ENCODE measurements around the gene OGDH.
"Not testable (repeated sequence)": the region's sequence is repeated elsewhere in the genome, so short reads cannot be mapped to it uniquely, and the experiment has no call there.

OGDH gene

GRCh38 chr7:44606341-44607140 is at the start of gene OGDH:
Gene OGDH, plus strand, starts transcription at chr7:44606627. Its CDS starts 17,717 bp downstream, at chr7:44624344.
- peak; percentile 100 for DNase-seq

GRCh38 chr7:44557485-44557884 is 48.9 kb upstream of the OGDH start:
- DNase-seq, result no peak

GRCh38 chr7:44559485-44559884 is 46.9 kb upstream of the OGDH start:
- DNase-seq, result no peak

GRCh38 chr7:44561481-44561880 is 44.9 kb upstream of the OGDH start:
- DNase-seq, result no peak

DNA sequence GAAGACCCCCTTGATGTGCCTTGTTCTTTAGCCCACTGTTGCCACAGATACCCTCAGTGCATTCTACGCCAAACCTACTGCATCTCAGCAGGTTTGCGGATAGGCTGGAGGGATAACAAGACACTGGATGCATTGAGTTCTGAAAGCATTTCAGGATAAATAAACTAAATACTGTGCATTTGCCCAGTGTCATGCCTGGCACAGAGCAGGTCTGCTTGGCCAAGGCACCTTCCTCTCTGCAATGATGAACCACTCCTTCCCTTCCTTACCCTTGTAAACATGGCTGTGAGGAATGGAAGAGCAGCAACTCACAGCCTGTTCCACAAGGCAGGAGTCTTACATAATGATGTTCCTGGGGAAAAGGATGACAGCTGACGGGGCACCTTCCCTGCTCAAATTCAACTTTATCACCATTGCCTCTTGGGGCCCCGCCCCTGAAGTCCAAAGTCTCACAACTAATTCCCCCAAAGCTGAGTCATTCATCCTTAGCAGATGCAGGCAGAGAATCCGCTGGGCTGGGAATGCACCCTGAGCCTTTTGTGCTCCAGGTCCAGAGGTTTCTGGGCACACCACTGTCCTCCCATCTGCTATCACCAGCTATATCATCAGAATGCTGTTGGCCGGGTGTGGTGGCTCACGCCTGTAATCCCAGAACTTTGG is 44.3 kb upstream of the OGDH start:
- DNase-seq, result no peak

GRCh38 chr7:44562622-44562962 is 43.8 kb upstream of the OGDH start:
- not testable (repeated sequence) for DNase-seq

DNA sequence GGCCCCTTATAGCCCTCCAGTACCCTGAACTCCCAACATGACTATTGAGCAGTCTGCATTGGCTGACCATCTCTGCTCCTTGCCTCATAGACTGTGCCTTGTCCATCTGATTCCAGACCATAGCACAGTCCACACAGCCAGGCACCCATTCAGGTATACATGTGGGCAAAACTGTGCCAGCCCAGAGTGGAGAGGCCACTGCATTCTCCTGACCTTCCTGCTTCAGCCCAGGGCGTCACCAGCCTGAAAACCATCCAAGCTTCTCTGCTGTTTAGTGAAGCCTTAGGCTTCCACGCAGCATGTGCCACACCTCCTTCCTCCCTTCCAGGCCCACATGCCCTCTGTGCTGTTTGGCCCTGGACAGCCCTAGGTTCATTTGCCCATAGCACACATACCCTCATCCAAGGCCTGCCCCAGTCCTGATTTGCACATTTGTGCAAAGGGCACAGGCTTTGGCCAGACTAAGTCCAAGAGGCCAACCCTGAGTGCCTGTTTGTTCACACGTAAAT is 43.2 kb upstream of the OGDH start:
- no peak for DNase-seq

DNA sequence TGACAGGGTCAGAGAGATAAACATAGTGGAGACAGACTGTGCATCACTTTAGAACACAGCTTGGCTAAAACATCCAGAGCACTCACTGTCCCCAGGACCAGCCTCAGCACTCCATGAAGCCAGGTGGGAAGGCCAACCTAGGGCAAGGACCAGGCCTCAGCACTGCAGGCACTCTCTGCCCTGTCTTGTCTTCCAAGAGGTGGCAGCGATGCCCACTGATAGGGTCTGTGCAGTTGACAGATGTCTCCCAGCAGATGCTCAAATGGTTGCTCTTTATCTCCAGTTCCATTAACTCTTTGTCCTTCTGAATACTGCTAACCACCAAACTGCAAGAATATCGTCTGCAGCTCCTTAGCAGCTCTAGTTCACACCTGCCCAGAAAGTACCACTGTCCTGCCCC is 41.8 kb upstream of the OGDH start:
- DNase-seq, result no peak

DNA sequence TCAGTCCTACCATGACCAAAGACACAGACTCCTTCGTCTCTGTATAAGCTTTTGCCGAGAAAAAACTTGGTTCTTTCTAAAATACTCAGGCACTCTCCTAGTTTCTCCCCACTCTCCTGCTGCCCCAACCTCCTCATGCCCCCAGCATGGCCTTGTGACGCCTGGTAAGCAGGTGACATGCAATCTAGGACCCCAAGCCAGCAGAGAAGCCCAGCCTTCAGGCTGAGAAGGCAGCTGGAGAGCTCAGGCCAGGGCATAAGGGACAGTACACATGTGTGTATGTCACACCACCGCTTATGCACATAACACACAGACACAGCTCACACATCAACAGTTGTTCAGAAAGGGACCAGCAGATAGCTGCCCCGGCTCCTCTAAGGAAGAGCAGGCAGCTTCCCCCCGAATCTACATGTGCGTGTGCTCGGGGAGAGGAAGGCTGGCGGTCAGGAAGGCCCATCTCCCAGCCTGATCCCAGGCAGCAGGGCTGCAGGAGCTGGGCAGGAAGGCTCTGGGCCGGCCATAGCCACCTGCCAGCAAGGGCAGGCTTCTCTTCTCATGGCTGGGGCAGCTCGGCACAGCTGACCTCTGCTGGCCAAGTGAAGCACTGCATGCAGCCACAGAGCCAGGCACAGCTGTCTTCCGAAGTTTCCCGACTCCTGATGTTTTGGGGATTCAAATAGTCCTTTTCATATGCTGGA is 41.2 kb upstream of the OGDH start:
- peak; percentile 65 for DNase-seq

- no peak for DNase-seq
Observed at GRCh38 chr7:44565795-44566559, 40.5 kb upstream of the OGDH start.

- no peak for DNase-seq
Observed at GRCh38 chr7:44566680-44567079, 39.7 kb upstream of the OGDH start.

GRCh38 chr7:44567884-44568283 is 38.5 kb upstream of the OGDH start:
- no peak for DNase-seq

- DNase-seq, result no peak
Observed at GRCh38 chr7:44568771-44569560, 37.5 kb upstream of the OGDH start.

- DNase-seq, result no peak
Observed at GRCh38 chr7:44569959-44570358, 36.5 kb upstream of the OGDH start.

- DNase-seq, result no peak
Observed at GRCh38 chr7:44572771-44573170, 33.7 kb upstream of the OGDH start.

DNA sequence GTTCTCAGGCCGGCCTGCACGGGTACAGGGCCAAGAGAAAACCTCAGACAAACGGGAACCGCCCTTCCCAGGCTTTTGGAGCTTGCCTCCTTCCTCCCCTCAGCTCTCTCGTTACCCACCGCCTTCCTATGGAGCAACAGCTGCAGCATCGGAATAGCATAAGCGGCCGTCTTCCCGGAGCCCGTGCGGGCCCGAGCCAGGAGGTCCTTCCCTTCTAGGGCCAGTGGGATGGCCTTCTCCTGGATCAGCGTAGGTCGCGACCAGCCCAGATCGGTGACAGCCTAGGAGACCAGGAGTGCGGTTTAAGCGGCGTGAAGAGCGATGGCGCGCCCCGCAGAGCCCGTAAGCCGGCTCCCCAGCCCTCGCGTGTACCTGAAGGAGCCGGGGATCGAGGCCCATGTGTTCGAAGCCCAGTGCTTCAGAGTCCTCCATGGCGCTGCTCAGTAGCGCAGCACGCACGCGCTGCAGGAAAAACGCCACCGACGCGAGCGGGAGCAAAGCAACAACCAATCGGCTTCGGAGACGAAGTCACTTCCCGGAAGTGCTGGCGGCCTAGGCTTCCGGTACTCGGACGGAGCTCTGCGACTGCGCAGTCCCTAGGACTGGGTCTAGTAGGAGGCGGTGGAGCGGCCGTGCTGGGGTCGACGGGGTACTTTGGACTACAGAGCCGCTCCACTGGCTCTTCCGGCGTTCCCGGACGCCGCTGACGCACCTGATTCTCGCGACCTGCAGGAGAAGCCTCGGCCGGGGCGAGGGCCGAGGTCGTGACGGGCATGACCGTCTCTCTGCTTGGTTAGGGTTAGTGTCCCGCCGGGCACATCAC is 32.8 kb upstream of the OGDH start, which contains the start of gene DDX56:
Gene DDX56, minus strand, starts transcription at position 445 of the 823 bp plus-strand sequence. Its CDS starts 13 bp downstream, at position 432.
- DNase-seq, result peak; percentile 98

DNA sequence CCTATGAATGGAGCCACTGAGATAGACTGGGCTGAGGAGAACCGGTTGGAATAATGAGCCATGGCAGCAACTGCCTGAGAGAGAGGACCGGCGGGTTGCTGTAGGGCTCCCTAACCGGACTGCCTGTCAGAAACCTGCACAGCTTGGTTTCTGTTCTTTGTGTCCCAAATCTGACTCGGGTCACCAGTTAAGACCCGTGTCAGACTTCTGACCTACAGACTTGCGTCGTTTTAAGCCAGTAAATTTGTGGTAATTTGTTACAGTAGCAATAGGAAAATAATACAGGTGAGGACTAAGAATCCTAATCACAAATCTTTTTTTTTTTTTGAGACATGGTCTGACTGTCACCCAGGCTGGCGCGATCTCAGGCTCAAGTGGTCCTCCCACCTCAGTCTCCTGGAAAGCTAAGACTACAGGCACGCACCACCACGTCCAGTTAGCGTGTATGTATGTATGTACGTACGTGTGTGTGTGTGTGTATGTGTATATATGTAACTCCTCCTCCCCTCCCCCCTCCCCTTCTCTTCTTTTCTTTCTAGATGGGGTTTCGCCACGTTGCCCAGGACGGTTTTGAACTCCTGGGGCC is 32.0 kb upstream of the OGDH start:
- DNase-seq, result peak; percentile 13

DNA sequence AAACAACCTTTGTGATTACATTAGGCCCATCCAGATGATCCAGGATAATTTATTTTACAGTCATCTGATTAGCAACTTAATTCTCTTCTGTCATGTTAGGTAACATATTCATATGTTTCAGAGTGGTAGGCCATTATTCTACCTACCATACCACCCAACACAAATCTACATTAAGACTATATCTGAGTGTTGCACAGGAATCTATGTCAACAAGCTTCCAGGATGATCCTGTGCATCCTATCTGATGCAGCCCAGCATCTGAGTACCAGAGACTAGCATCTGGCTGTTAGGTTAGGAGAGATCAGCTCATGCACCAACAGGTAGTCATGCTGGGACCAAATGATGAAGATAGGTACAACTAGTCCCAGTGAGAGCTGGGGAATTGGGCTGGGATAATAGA is 31.4 kb upstream of the OGDH start:
- no peak for DNase-seq

GRCh38 chr7:44576228-44576627 is 30.2 kb upstream of the OGDH start:
- no peak for DNase-seq
